Vagina (tissue), 2 donors: Measurements from ENCODE around the gene OTP. TPM values are rescaled to one million over a fixed set of nuclear protein-coding genes. Genes with fewer than 3 reads are reported as not detected.

Experiments
- DNase-seq, 2 donors: peaks; one replicate each; pipeline ENCODE4 v3.0.0-alpha.2; 2017; ENCODE audit errors: extremely low spot score in 2 of 2
- H3K27ac ChIP-seq: fragments of 200-600 bp; sonication (generic); one replicate; pipeline ENCODE4 v1.5.1; 2019
- H3K27me3 ChIP-seq: fragments of 200-600 bp; sonication (generic); one replicate; pipeline ENCODE4 v1.5.1; 2019
- H3K36me3 ChIP-seq, 2 donors: fragments of 200-600 bp; sonication (generic); one replicate each; pipeline ENCODE4 v1.5.1; 2017 to 2019
- H3K4me1 ChIP-seq: fragments of 200-600 bp; sonication (generic); one replicate; pipeline ENCODE4 v1.5.1; 2019
- H3K4me3 ChIP-seq, 2 donors: fragments of 200-600 bp; sonication (generic); 1 replicate in 1 of 2; 2 replicates in 1 of 2; pipeline ENCODE4 v1.5.1; 2016 to 2019
- H3K9me3 ChIP-seq: fragments of 200-600 bp; sonication (generic); one replicate; pipeline ENCODE4 v1.5.1; 2019
- CTCF ChIP-seq, 3 experiments: fragments of 450-650 bp in 2 of 3; fragments of 200-600 bp in 1 of 3; sonication (generic) in 1 of 3; IDR thresholded peaks; one replicate each; pipeline ENCODE4 v1.5.1; 2017 to 2019; ENCODE audit warnings: antibody characterized with exemption in 3 of 3, mild to moderate bottlenecking in 2 of 3, moderate library complexity in 2 of 3
- POLR2A ChIP-seq, 2 donors: fragments of 450-650 bp; IDR thresholded peaks; one replicate each; pipeline ENCODE4 v1.6.1; 2017; ENCODE audit warnings: antibody characterized with exemption in 2 of 2, mild to moderate bottlenecking in 2 of 2, moderate library complexity in 2 of 2
- POLR2AphosphoS5 ChIP-seq, 2 donors: sonication (generic); formaldehyde crosslinking; IDR thresholded peaks; one replicate each; pipeline ENCODE4 v1.9.0; 2017; ENCODE audit warnings: antibody characterized with exemption in 2 of 2, mild to moderate bottlenecking in 2 of 2, low read depth in 1 of 2; ENCODE audit not compliant: insufficient read depth in 1 of 2
- intact Hi-C: fragments of 100-400 bp; cut with DNase I; formaldehyde crosslinking; loops from one replicate; pipeline ENCODE4 v1.15.1; 2023
- total RNA-seq: library from RNA; depleted of rRNA; stranded (reverse); fragments of >200 nt; gene quantifications from one replicate; pipeline ENCODE4 v1.2.3, GENCODE V29; 2016

OTP gene
- total RNA-seq, 1 donor from 2014 or later: not detected

- Histone ChIP-seq H3K4me3 (no peak overlapping the region), H3K4me1 (peaks cover 31% of the 10 kb centered on the region), H3K9me3 (no peaks in the 10 kb centered on the region), H3K27ac (no peak overlapping the region), H3K36me3 (no peaks in the 10 kb centered on the region), H3K27me3 (peaks cover 33% of the 10 kb centered on the region)
- DNase-seq: no peak
- TF ChIP-seq POLR2A (IDR thresholded peaks at IDR 0.05): no peak
- no peak for TF ChIP-seq CTCF (IDR thresholded peaks at IDR 0.05)
- no peak for TF ChIP-seq POLR2AphosphoS5 (IDR thresholded peaks at IDR 0.05; ENCODE audit: insufficient read depth in 1 of 2, low read depth in 1 of 2)
- intact Hi-C loops: no loop called here
Observed at GRCh38 chr5:77640589-77641396, 2.3 kb upstream of the OTP start.

- H3K9me3 ChIP-seq: no peaks in the 10 kb centered on the region
- intact Hi-C loops: no loop called here
- no peak overlapping the region for H3K27ac ChIP-seq
- TF ChIP-seq POLR2AphosphoS5 (IDR thresholded peaks at IDR 0.05; ENCODE audit: insufficient read depth in 1 of 2, low read depth in 1 of 2) (no peak), POLR2A (IDR thresholded peaks at IDR 0.05) (no peak), CTCF (IDR thresholded peaks at IDR 0.05) (no peak)
- no peak for DNase-seq
- H3K4me1 ChIP-seq: peaks cover 31% of the 10 kb centered on the region
- no peaks in the 10 kb centered on the region for H3K36me3 ChIP-seq
- peaks cover 33% of the 10 kb centered on the region for H3K27me3 ChIP-seq
- peak overlapping the region in 1 of 2 donors; percentile 14 for H3K4me3 ChIP-seq
Observed at GRCh38 chr5:77638763-77639671, 504 bp upstream of the OTP start.

GRCh38 chr5:77637170-77637997 is 1.1 kb downstream of the OTP start:
- Histone ChIP-seq H3K9me3 (no peaks in the 10 kb centered on the region), H3K4me1 (peaks cover 31% of the 10 kb centered on the region), H3K27ac (no peak overlapping the region), H3K4me3 (no peak overlapping the region), H3K27me3 (peaks cover 33% of the 10 kb centered on the region), H3K36me3 (no peaks in the 10 kb centered on the region)
- no peak for DNase-seq
- intact Hi-C loops: no loop called here
- no peak for TF ChIP-seq POLR2A (IDR thresholded peaks at IDR 0.05)
- TF ChIP-seq CTCF (IDR thresholded peaks at IDR 0.05): no peak
- no peak for TF ChIP-seq POLR2AphosphoS5 (IDR thresholded peaks at IDR 0.05; ENCODE audit: insufficient read depth in 1 of 2, low read depth in 1 of 2)

GRCh38 chr5:77636641-77637169 is 1.8 kb downstream of the OTP start:
- TF ChIP-seq POLR2A (IDR thresholded peaks at IDR 0.05) (no peak), POLR2AphosphoS5 (IDR thresholded peaks at IDR 0.05; ENCODE audit: insufficient read depth in 1 of 2, low read depth in 1 of 2) (no peak), CTCF (IDR thresholded peaks at IDR 0.05) (no peak)
- intact Hi-C loops: no loop called here
- Histone ChIP-seq H3K4me3 (no peak overlapping the region), H3K36me3 (no peaks in the 10 kb centered on the region), H3K9me3 (no peaks in the 10 kb centered on the region), H3K4me1 (peaks cover 31% of the 10 kb centered on the region), H3K27ac (no peak overlapping the region), H3K27me3 (peaks cover 30% of the 10 kb centered on the region)
- DNase-seq: no peak
